Activated naive CD4-positive, alpha-beta T cell treated with anti-CD3 and anti-CD28 coated beads, Interleukin-2, amount 50 U/mL, for 24 hours (primary cell): ENCODE data around the gene CDC42EP4.

Experiments
- H3K27ac Mint-ChIP-seq: one replicate; pipeline ENCODE4 v1.8.0; 2021; ENCODE audit warnings: mild to moderate bottlenecking, mixed read lengths
- H3K27me3 Mint-ChIP-seq: one replicate; pipeline ENCODE4 v1.8.0; 2021; ENCODE audit warnings: mixed read lengths
- H3K36me3 Mint-ChIP-seq: one replicate; pipeline ENCODE4 v1.8.0; 2021; ENCODE audit warnings: mixed read lengths
- H3K4me1 Mint-ChIP-seq: one replicate; pipeline ENCODE4 v1.8.0; 2021; ENCODE audit warnings: mixed read lengths
- H3K4me3 Mint-ChIP-seq: one replicate; pipeline ENCODE4 v1.8.0; 2021; ENCODE audit warnings: mild to moderate bottlenecking, mixed read lengths
- H3K9me3 Mint-ChIP-seq: one replicate; pipeline ENCODE4 v1.8.0; 2021; ENCODE audit warnings: mixed read lengths

Gene CDC42EP4

GRCh38 chr17:73300392-73300791 lies 11.4 kb downstream of the CDC42EP4 start:
- Mint-ChIP-seq H3K27me3 (peaks cover 3% of the 10 kb centered on the region), H3K4me3 (no peak overlapping the region), H3K27ac (no peak overlapping the region), H3K9me3 (no peaks in the 10 kb centered on the region), H3K4me1 (no peaks in the 10 kb centered on the region), H3K36me3 (no peaks in the 10 kb centered on the region)

DNA sequence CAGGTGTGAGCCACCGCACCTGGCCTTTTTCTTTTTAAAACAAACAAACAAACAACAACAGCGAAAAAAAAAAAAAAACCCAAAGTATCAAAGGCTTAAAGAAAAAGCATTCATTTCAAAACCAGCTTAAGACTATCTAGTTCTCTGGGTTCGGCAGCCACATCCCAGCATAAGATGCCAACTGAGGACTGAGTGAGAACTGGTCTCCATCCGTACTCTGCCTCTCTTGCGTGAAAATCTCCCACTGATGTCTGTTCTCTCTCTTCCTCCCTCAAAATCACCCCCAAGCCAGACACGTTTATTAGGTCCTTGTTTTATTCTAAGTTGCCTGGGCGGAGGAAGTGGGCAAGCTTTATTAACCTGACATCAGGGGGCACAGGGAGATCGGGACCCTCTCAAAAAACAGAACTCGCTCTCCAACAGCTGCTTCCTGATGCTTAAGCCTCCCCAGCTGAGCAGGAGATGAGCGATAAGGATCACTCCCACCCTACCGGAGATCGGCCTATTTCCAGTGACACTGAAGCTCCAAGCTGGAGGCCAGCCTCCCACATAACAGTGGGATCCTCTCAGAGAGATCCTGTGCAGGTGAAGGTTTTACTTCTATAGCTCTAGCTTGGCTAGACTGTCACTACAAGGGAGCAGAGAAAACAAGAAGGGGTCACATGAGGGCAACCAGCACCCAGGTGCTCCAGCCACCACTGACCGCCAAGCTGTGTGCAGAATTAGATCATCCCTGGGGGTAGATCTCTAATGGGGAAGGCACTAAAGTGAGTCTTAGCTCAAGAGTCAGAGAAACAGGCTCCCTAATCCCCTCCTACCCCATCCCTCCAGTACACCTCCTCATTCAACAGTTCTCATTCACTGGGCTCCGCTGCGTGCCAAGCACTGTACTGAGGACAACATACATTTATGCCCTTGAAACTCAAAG lies 13.6 kb downstream of the CDC42EP4 start:
- no peak overlapping the region for H3K4me3 Mint-ChIP-seq
- no peak overlapping the region for H3K27ac Mint-ChIP-seq
- H3K27me3 Mint-ChIP-seq = no peaks in the 10 kb centered on the region
- no peaks in the 10 kb centered on the region for H3K9me3 Mint-ChIP-seq
- H3K4me1 Mint-ChIP-seq = no peaks in the 10 kb centered on the region
- H3K36me3 Mint-ChIP-seq = no peaks in the 10 kb centered on the region

DNA sequence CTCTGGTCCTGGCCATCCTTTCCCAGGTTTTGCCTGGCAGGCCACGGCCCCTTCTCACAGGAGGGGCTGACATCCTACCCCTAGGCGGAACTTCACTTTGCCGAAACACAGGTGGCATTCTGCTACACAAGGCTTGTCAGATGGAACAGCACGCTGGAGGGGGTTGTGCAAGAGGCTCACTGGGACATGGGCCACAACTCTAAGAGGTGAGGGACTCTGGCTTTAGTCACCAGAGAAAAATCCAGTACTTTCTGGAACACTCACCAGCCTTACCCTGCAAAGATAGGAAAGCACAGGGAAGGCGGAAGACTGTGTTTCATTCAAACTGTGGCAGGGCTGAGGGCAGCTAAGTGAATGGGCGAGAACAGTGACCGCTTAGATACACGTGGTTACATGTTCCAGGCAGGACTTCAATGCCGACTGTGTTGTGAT lies 18.3 kb downstream of the CDC42EP4 start:
- no peaks in the 10 kb centered on the region for H3K36me3 Mint-ChIP-seq
- H3K27me3 Mint-ChIP-seq = peaks cover 1% of the 10 kb centered on the region
- no peak overlapping the region for H3K4me3 Mint-ChIP-seq
- no peaks in the 10 kb centered on the region for H3K9me3 Mint-ChIP-seq
- H3K27ac Mint-ChIP-seq = no peak overlapping the region
- peaks cover 10% of the 10 kb centered on the region for H3K4me1 Mint-ChIP-seq

DNA sequence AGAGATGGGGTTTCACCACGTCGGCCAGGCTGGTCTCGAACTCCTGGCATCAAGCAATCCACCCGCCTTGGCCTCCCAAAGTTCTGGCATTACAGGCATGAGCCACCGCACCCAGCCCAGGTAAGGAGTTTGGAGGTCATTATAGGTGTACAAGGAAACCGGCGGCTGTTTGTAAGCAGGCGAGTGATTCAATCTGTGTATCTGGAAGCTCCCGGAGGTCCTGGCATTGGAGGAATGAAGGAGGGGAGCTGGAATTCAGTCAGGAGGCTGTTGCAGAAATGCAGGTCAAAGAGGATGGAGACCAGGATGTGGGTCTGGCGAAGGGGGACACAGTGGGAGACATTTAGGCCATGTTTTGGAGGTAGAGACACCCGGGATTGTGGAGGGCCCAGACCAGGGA lies 18.8 kb downstream of the CDC42EP4 start:
- Mint-ChIP-seq H3K4me3 (no peak overlapping the region), H3K36me3 (no peaks in the 10 kb centered on the region), H3K27me3 (peaks cover 1% of the 10 kb centered on the region), H3K4me1 (peaks cover 10% of the 10 kb centered on the region), H3K27ac (no peak overlapping the region), H3K9me3 (no peaks in the 10 kb centered on the region)

DNA sequence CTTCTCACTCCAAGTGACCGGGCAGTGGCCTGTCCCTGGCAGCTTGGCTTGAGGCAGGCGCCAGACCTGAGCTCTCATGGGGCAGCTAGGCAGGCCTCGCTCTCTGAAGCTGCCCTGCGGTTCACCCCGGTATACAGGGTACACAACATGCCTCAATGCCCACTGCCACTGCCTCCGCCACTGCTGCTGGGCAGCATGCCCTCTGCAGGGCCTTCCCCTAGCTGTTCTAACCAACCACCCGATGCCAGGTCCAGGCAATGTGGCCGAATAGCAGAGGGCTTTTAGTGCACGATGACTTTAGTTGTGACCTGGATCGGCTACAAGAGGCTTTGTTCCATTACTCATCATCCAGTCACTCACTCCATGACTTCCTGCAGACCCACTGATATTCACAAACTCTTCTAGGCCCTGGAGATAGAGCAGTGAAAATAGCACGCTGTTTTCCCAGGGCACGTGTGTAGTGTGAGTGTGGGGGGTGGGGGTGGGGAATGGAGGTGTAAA lies 19.7 kb downstream of the CDC42EP4 start:
- Mint-ChIP-seq H3K4me3 (no peak overlapping the region), H3K27ac (no peak overlapping the region), H3K36me3 (no peaks in the 10 kb centered on the region), H3K27me3 (peaks cover 1% of the 10 kb centered on the region), H3K4me1 (peaks cover 10% of the 10 kb centered on the region), H3K9me3 (no peaks in the 10 kb centered on the region)

GRCh38 chr17:73291260-73291801 lies 20.5 kb downstream of the CDC42EP4 start:
- Mint-ChIP-seq H3K27me3 (peaks cover 1% of the 10 kb centered on the region), H3K36me3 (no peaks in the 10 kb centered on the region), H3K4me1 (peaks cover 10% of the 10 kb centered on the region), H3K9me3 (no peaks in the 10 kb centered on the region), H3K27ac (no peak overlapping the region), H3K4me3 (no peak overlapping the region)

- no peak overlapping the region for H3K27ac Mint-ChIP-seq
- no peak overlapping the region for H3K4me3 Mint-ChIP-seq
- no peaks in the 10 kb centered on the region for H3K9me3 Mint-ChIP-seq
Measured at GRCh38 chr17:73290399-73291259, 21.2 kb downstream of the CDC42EP4 start.

DNA sequence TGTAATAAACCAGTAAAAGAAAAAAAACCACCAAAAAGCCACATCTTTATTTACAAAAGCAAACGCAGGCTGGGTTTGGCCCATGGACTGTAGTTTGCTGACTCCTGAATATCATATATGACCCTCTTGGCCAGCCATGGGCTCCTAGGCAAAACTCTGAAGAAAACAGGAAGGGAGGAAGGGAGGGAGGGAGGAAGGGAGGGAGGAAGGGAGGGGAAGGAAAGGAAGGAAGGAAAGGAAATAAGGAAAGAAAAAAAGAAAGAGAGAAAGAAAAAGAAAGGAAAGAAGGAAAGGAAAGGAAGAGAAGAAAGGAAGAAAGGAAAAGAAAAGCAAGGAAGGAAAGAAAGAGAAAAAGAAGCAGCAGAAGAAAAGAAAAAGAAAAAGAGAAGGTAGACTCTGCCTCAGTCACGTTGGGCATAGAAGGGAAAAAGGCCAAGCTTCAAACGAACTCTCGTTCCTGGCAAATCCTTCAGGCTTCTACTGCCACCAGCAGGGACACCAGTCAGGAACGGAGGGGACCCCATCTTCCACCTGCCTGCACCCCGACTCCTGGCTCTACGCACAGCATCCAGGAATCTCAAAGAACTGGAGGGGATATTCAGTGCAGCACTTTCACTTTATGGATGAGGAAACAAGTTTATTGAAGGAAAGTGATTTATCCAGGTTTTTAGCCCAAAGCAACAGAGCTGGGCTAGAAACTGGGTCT lies 22.1 kb downstream of the CDC42EP4 start:
- Mint-ChIP-seq H3K27ac (no peak overlapping the region), H3K4me1 (peaks cover 10% of the 10 kb centered on the region)

More at GRCh38 chr17:73290399-73291259, 21.2 kb downstream of the CDC42EP4 start:
- H3K4me1 Mint-ChIP-seq = peaks cover 10% of the 10 kb centered on the region
- H3K36me3 Mint-ChIP-seq = no peaks in the 10 kb centered on the region
- H3K27me3 Mint-ChIP-seq = peaks cover 1% of the 10 kb centered on the region

GRCh38 chr17:73288534-73289302 lies 23.1 kb downstream of the CDC42EP4 start:
- H3K36me3 Mint-ChIP-seq = no peaks in the 10 kb centered on the region
- peaks cover 1% of the 10 kb centered on the region for H3K27me3 Mint-ChIP-seq
- peaks cover 10% of the 10 kb centered on the region for H3K4me1 Mint-ChIP-seq
- H3K27ac Mint-ChIP-seq = no peak overlapping the region
- no peak overlapping the region for H3K4me3 Mint-ChIP-seq
- H3K9me3 Mint-ChIP-seq = no peaks in the 10 kb centered on the region

More for the DNA sequence above, 22.1 kb downstream of the CDC42EP4 start:
- peaks cover 1% of the 10 kb centered on the region for H3K27me3 Mint-ChIP-seq
- H3K4me3 Mint-ChIP-seq = no peak overlapping the region
- no peaks in the 10 kb centered on the region for H3K36me3 Mint-ChIP-seq
- no peaks in the 10 kb centered on the region for H3K9me3 Mint-ChIP-seq

DNA sequence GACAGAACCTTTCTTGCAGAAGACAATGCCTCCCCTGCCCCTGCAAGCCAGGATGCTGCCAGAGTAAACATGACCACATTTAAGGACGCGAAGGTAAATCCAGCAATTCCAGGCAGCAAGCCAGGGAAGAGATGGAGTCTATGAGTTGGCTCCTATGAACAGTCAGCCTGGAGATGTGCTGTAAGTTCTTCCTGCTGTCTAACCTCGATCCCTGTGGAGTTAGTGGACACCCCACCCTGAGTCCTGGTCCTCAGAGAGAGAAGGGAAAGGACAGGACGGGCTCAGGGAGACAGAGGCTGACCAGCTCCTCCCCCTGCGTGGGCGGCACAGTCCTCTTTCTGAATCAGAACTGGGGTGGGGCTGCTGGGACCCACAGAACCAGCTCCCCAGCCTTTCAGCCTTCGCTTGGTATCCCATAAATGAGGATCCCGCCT lies 24.9 kb downstream of the CDC42EP4 start:
- no peaks in the 10 kb centered on the region for H3K36me3 Mint-ChIP-seq
- H3K9me3 Mint-ChIP-seq = no peaks in the 10 kb centered on the region
- no peak overlapping the region for H3K27ac Mint-ChIP-seq
- H3K4me1 Mint-ChIP-seq = peaks cover 10% of the 10 kb centered on the region
- H3K27me3 Mint-ChIP-seq = peaks cover 1% of the 10 kb centered on the region
- no peak overlapping the region for H3K4me3 Mint-ChIP-seq

DNA sequence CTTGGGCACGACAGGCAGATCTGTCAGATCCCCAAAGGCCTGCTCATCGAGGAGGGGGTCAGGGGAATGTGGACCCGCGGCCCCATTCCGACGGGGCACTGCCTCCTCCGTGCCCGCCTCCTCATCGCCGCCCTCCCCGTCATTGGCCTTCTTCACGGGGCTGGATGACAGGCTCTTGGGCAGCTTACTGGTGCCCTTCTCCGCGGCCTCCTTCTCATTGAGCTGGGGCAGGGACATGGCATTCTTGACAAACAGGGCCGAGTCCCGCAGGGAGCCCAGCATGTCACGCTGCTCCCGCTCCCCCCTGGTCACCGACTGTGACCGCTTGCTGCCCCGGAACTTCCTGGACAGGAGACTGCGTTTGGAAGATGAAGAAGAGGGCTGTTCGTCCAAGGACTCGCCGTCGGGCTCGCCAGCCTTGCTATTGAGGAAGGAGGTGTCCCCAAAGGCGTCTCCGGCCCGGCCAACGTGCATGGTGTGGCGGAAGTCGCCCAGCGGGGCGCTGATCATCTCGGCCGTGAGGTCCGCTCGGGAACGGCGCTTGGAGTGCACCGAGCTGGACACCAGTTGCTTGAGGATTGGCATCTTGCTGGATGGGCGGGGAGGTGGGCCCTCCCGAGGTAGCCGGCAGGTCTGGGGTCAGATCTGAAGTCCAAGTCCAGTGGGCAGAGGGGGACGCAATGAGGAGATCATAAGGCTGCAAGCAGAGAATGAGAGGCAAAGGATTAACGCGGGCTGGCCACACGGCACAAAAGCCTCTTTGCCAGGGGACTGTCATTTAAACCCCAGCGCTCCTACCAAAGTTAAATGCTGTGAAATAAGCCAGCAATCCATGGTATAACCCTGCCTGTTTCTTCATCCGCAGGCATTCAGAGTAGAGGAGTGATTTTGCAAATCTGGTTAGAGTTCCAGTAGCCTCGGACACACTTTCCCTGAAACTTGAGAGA lies 25.6 kb downstream of the CDC42EP4 start:
- Mint-ChIP-seq H3K36me3 (no peaks in the 10 kb centered on the region), H3K27ac (no peak overlapping the region), H3K4me1 (peaks cover 9% of the 10 kb centered on the region), H3K4me3 (no peak overlapping the region), H3K9me3 (no peaks in the 10 kb centered on the region), H3K27me3 (peaks cover 1% of the 10 kb centered on the region)

DNA sequence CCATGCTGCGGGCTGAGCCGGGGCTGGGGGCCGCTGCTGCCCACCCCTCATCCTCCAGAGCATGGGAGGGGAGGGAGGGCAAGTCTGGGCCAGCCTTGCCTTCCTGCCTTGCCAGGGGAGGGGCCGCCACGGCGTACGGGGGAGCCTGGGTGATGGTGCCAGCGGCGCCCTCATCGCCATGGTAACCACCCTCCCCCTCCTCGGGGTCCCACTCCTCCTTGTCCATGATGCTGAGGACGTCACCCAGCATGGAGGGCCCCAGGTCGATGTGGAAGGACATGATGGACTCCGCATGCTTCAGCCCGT lies 26.2 kb downstream of the CDC42EP4 start:
- H3K4me1 Mint-ChIP-seq = peaks cover 3% of the 10 kb centered on the region
- H3K27me3 Mint-ChIP-seq = peaks cover 1% of the 10 kb centered on the region
- no peak overlapping the region for H3K4me3 Mint-ChIP-seq
- H3K36me3 Mint-ChIP-seq = no peaks in the 10 kb centered on the region
- no peaks in the 10 kb centered on the region for H3K9me3 Mint-ChIP-seq
- H3K27ac Mint-ChIP-seq = no peak overlapping the region

DNA sequence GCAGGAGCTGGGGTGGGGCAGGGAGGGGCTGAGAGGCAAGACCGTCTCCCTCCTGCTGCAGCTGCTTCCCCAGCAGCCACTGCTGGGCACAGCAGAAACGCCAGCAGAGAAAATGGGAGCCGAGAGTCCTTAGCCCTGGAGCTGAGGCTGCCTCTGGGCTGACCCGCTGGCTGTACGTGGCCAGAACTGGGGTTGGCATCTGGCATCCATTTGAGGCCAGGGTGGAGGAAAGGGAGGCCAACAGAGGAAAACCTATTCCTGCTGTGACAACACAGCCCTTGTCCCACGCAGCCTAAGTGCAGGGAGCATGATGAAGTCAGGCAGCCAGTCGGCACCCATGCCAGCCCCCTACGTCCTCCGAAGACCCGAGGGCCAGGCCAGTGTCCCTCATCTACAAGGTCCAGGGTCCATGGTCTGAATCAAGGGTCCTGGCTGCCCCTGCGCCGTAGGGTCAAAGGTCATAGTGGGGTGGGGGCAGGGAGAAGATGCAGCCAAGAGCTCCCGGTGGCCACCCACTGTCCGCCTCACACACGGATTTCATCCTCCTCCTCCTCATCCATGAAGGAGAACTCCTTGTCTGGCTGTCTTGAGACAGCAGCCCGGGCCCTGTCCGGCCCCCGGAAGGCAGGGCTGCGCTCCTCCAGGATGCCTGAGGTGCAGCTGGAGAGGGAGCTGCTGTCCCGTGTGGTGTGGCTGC lies 26.7 kb downstream of the CDC42EP4 start:
- Mint-ChIP-seq H3K4me3 (no peak overlapping the region), H3K9me3 (no peaks in the 10 kb centered on the region), H3K36me3 (no peaks in the 10 kb centered on the region), H3K27me3 (peaks cover 1% of the 10 kb centered on the region), H3K4me1 (no peaks in the 10 kb centered on the region), H3K27ac (no peak overlapping the region)
